CD4-positive, alpha-beta T cell treated with Interleukin-4 for 4 hours (primary cell): ENCODE results near the gene ZFP64.
"Not testable (repeated sequence)": the region's sequence is repeated elsewhere in the genome, so short reads cannot be mapped to it uniquely, and the experiment has no call there.

Source experiments
- DNase-seq: peaks from one replicate; pipeline ENCODE4 v3.0.0-alpha.2; 2020

The ZFP64 gene

DNA sequence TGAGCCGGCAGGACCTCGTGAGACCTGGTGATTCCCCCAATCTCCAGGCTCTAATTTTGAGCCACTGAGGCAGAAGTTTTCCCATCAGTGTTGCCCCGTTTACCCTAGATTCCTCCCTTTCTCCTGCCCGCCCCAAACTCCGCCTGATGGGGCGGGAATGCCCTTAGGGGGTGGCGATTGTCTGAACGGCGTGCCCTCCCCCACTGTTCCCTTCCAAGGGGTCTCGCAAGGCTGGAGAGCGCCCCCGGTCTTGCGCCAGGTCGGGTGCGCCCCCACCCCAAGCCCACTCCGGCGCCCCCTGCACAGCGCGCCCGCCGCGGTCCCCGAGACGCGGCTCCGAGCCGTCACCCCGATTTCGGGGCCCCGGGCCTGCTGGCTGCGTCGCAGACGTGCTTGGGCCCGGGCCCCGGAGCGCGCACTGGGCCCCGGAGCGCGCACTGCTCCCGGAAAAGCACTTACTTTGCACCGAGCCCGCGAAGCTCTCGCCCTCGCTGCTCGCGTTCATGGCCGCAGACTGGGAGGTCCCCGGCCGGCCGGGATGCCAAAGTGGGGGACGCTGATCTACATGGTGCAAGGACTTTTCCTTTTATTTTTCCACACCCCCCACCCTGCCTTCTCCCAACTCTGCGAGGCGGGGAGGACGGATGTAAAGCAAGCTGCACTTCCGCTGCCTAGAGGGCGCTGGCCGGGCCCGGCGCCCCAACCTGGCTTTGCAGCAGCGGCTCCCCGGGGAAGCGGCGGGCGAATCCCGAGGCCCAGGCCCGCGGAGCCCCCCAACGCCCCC, at the start of gene ZFP64:
Gene ZFP64 (minus strand): TSS at position 648 of the 784 bp plus-strand sequence. CDS start 143 bp downstream, at position 505.
- DNase-seq, result peak; percentile 67

DNA sequence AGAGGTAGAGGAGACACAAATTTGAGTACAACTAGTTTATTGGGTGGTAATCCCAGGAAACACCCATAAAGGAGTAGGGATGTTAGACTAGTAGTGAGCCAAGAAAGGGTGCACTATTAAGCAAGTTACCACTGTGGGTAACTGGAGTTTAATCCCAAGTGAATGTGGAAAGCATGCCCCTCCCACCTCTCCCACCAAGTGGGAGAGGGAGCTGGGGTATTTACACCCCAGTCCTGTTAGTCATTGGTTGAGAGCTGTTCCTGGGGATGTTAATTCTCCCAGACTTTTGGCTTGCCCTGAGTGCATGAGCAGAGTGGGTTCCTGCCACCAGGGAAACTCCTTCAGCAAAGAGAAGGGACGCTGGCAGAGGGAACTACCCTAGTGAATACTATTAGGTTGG, 49.2 kb upstream of the ZFP64 start:
- DNase-seq, result no peak

DNA sequence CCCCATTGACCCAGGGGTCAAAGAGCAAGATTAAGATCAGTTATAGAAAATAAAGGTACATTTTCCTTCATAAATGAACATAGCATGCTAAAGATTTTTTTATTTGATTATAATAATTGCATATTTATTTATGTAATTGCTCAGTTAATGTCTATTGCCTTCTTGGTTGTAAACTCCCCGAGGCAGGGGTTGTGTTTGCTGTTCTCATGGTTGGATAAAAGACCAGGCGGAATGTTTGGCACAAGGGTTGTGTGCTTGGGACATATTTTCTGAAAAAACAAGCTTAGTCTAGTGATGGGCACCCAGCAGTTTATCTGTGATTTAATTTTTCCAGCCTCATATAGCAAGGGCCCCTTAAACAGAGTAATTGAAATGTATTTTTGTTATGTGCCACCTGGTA, 47.5 kb upstream of the ZFP64 start:
- DNase-seq, result no peak

DNA sequence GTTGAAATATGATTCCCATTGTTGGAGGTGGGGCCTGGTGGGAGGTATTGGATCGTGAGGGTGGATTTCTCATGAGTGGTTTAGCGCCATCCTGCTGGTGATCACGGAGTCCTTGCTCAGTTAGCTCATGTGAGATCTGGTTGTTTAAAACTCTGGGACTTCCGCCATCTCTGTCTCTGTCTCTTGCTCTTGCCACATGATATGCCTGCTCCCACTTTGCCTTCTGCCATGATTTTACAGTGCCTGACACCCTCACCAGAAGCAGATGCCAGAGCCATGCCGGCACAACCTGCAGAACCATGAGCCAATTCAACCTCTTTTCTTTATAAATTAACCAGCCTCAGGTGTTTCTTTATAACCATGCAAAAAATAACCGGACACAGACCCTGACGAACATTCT, 44.7 kb upstream of the ZFP64 start:
- no peak for DNase-seq

DNA sequence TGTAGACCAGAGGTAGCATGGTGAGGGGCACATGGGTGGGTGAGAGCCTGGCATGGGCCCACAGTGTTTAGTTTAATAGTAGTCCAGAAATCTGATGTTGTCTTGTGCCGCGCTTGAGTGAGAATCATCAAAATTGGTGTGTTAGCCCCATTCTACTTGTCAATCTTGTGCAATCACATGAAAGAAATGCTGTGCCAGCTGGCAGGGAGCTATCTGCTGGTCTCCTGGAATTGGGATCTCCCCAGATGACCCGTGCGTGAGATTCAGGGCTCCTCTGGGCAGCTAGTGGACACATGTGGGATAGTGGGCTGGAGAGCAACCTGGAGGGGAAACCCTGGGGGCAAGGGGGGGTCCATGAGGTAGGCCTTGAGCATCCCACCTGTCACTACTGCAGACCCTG, 43.5 kb upstream of the ZFP64 start:
- DNase-seq, result no peak

DNA sequence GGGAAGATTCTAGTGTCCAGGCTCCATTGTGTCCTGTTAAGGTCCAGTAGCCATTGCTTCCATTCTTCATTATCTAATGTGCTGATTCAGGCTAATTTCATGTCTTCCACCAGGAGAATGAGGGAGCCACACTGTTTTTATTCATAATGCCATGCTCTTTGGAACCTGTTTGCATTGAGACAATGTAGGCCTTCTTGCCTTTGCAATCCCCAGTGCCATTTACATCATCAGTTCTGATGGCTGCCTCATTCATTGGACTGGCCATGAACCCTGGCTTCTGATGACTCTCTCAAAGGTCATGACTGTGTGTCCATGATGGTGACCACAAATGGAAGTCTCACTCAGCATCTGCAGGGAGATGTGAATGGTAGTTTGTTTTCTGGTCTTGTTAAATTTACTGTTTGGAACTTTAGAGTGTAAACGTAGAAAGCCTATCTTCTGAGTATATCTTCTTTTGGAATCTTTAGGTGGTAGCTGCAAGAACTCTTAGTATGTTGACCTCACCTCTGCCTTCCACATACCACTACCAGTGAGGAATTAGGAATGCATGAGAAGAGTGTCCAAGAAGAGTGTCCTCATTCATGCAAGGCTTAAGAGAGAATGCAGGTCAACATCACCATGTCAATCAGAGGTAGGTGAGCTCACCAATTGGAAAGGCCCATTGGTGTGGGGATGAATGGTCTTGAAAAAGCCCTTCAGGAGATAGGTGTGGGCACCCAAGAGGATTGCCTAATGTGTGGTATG, 42.9 kb upstream of the ZFP64 start:
- DNase-seq, result no peak

DNA sequence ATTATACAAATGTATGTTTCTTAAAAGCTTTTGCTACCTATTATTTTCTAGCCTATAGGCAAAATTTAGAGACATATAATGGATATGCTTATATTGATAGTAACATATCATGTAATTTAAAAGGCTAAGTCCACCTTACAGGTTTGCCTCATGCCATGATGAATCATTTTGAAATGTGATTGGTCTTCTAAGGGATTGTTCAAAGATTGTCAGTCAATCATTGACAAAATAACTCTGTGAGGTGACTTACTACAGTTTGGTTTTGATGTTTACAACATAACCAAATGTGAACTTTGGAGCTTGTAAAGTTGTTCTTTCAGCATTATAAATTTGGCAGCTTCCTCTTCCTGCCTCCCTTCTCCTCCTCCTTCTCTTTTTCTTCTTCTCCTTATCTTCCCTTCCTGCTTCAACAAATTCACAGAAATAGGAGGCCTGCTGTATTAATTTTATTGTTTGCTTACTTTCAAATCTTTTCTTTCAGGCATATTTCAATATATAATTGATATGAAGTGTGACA, 39.7 kb upstream of the ZFP64 start:
- DNase-seq, result no peak

DNA sequence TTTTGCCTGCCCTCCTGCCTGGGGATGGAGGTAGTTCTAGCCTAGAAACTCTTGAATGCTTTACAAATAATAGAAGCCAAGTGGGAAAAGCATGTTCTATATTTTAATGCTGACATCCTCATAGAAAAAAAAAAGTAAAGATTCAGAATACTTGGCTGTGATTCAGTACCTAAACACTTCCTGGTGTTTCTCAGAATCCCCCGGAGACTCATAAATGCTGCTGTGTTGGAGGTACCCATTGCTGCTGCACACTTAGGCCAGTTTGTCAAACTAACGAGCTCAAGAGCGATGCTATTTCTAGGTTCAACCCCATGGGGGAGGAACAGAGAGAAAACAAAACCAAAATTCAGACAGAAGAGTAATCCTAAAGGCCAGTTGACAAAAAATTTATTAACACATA, 38.8 kb upstream of the ZFP64 start:
- no peak for DNase-seq

DNA sequence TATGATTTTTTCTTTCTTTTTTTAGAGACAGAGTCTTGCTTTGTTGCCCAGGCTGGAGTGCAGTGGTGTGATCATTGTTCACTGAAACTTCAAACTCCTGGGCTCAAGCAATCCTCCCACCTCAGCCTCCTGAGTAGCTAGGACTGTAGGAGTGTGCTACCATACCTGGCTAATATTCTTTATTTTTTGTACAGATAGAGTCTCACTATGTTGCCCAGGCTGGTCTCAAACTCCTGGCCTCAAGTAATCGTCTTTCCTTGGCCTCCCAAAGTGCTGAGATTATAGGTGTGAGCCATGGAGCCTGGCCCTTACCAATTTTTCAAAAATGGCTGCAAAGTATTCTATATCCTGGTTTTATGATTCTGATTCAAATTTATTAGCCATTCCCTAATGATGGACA, 37.8 kb upstream of the ZFP64 start:
- not testable (repeated sequence) for DNase-seq

DNA sequence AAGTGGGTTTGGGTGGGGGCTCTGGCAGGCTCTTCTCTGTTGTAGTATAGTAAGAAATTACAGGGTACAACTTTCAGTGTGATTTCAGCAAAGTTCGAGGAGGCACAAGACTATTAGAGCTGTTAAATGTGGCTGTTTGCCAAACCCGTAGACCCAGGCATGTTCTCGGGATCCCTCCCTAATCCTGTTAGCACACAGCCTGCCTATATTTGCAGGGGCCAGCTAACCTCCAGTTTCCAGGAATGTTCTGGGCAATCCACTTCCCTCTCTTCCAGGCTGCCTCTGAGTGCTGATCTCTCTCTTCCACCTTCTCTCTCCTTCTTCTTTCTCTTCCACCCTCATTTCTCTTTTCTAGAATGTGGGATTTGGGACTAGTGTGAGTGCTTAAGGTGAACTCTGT, 34.8 kb upstream of the ZFP64 start:
- DNase-seq, result no peak

DNA sequence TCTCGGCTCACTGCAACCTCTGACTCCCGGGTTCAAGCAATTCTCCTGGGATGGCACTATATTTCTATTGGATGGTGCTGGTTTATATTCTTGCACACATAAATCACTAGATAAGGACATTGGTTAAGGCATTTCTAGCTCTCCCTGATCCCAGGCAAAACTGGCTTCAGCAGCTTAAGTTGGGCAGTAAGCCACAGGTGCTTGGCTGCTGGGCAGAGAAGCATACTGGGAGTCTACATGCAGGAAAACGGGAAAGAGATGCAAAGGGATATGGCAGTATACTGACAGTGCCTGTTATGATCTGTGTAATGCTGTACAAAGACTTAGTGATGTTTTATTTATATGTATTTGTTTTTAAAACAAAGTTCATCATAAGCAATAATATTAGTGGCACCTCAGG, 33.3 kb upstream of the ZFP64 start:
- DNase-seq, result no peak

DNA sequence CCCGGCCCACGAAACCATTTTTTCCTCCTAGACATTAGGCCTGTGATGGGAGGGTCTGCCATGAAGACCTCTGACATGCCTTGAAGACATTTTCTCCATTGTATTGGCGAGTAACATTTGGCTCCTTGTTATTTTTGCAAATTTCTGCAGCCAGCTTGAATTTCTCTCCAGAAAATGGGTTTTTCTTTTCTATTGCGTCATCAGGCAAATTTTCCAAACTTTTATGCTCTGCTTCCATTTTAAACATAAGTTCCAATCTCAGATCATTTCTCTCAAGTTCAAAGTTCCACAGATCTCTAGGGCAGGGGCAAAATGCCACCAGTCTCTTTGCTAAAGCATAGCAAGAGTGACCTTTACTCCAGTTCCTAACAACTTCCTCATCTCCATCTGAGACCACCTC, 29.8 kb upstream of the ZFP64 start:
- not testable (repeated sequence) for DNase-seq

DNA sequence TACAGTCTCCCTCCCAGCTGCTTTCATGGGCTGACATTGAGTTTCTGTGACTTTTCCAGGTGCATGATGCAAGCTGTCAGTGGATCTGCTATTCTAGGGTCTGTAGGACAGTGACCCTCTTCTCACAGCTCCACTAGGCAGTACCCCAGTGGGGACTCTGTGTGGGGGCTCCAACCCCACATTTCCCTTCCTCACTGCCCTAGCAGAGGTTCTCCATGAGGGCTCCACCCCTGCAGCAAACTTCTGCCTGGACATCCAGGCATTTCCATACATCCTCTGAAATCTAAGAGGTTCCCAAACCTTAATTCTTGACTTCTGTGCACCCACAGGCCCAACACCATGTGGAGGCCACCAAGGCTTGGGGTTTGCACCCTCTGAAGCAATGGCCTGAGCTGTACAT, 29.3 kb upstream of the ZFP64 start:
- DNase-seq, result not testable (repeated sequence)

DNA sequence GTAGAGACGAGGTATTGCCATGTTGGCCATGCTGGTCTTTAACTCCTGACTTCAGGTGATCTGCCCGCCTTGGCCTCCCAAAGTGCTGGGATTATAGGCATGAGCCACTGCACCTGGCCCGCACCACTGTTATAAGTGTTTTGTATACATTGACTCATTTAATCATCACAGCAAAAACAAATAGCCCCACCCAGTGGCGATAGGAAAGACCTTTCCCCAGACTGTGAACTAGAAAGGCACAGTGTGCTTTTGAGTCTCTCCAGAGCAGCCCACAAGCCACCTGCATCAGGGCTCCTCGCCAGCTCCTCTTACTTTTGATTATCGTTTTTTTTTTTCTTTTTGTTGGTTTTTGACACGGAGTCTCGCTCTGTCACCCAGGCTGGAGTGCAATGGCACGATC, 27.9 kb upstream of the ZFP64 start:
- DNase-seq, result no peak

DNA sequence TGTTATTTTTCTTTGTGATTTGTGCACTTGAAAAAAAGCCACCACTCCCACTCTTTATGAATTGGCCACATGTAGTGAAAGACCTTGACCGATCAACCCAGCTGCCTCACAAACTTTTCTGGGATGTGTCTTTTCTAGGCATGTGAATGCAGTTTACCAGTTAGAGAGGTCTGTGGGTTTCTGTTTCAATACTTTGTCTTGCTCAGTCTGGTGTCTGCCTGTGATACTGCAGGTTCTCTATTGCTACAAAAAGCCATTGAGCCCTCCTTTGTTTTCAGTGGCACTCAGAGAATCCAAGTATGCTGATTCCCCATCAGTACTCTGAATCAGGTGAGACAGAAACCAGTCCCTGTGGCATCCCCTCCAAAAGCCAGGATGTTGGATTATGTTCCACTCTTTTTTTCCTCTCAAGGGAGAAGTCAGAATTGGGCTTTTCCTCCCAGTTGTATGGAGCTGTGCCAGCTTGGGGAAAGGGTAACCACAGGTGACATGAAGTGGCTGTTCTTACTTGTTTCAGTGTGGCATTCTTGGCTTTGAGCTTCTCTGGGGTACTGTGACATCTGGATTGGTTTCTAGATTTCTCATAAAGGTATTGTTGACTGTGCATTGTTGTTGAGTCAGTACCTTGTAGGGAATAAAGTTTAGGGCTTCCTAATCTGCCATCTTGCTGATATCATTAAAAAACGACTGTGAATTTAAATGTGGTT, 26.3 kb upstream of the ZFP64 start:
- DNase-seq, result no peak

DNA sequence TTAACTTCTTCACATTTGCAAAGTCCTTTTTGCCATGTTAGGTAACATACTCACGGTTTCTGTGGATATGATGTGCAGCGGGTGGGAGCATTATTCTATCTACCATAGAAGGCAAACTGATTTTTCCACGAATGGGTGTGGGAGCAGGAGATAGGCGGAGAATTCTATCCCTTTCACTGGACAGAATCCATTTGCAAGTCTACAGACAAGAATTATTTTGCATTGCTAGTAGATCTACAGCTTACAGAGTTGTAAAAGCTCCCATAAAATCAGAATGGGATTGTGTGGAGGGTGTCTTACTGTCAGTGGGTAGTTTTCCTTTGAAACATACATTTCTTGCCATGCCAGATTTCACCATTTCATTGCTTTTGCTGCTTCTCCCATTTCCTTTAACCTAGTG, 22.4 kb upstream of the ZFP64 start:
- DNase-seq, result no peak

DNA sequence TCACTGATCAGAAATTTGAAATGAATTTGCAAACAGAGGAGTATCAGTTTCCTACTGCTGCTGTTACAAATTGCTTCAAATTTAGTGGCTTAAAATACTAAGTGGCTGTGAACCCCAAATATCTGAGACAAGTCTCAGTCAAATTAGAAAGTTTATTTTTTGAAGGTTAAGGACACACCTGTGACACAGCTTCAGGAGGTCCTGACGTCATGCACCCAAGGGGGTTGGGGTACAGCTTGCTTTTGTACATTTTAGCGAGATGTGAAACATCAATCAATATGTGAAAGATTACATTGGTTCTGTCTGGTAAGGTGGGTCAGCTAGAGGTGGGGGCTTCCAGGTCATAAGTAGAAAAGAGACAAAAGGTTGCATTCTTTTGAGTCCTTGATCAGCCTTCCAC, 21.4 kb upstream of the ZFP64 start:
- no peak for DNase-seq

DNA sequence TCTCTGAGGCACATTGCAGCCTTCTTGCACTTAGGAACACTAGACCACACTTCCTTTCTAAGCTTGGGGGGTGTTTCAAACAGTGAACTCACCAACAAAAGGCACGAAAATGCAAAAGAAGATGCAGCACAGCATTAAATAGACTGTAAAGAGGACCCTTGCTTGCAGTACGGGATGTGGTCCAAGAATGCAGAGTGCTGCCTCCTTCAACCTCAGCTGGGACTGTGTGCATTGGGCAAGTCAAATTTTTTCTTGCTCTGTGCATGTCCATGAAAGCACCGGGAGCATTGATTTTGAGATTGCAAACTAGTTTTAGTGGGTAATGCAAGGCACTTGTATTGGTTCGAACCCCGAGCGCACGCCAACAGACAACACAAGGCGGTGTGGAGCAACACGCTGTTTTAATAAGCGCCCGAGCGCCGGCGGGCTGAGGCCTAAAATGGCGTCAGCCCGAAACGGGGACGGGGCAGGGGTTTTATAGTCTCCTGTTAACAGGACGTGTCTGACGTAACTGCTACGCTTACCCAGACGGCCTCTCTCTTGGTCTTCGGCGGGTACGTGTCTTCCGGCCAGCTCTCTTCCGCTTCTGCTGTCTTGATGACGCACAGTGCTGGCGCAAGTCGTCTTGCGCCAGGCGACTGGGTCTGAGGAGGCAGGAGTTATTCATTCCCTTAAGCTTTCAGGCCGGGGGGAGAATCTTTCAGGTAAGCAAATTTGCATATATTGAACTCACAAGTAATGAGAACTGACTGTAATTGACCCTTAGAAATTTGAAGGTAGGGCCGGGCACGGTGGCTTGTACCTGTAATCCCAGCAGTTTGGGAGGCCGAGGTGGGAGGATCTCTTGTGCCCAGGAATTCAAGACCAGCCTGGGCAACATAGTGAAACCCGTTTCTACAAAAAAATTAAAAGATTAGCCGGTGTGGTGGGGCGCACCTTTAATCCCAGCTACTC, 18.7 kb upstream of the ZFP64 start:
- DNase-seq, result no peak

DNA sequence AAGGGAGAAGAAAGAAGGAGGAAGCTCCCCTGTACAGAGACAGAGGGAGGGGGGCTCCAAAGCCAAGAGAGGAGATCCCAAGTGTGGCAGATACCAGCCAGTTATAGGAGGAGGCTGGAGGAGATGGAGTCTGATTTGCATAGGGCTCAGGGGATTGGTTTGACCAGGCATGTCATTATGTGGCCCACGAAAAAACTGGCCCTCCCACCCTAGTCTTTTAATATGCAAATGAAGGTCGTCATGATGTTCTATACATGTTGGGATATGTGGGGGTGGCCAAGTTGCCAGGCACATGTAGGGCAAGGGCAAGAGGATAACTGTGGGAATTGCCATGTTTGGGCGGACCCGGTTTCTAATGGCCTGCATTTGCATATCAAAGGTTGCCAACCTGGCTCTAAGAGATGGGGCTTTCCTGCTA, 17.6 kb upstream of the ZFP64 start:
- DNase-seq, result no peak

DNA sequence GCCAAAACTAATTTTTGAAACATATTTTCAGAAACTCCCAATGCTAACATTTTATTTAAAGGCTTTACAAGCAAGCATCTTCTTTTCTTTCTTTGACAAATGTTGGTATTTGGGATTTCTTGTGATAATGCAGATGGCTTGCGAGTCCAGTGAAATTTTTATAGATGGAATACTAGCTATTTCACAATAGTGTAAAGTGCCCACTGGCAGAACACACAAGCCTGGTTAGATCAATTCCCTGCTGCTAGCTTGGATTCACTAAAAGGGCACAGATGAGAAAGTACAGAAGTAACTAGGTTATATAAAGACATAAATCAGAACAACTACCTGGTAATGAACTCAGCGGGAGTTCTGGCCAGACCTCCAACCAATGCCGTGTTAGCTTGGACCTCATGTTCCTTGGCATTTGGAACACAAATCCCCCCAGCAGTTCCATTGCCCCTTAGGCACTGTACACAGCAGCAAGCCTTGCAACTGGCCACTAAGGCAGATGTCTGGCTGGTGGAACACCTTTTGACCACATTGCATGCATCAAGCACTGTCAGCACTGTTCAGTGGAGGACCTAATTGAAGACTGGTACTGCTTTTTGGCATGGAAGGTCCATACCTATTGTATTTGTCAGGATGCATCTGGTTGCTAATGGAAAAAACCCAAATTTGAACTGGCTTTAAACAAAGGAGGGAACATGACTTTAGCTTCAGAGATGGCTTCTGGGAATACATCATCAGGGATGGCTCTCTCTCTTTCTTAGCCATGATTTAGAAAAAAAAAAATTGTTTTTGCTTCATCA, 15.6 kb upstream of the ZFP64 start:
- no peak for DNase-seq

DNA sequence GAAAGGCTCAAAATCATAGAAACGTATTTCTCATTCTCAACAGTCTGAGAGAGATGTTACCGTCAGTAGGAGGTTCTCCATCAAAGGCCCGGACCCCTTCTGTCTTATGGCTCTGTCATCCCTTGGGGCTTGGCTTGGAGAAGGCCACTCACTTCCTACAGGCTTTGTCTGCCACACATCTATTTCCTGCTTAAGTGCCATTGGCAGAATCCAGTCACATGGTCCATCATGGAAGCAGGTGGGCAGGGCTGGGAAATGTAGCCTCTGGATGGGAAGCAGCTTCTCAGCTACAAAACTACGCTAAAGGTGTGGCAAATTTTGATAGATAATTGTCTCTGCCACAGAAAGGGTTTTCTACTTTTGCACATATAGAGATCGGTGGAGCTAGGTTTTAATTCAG, 12.6 kb upstream of the ZFP64 start:
- DNase-seq, result no peak

DNA sequence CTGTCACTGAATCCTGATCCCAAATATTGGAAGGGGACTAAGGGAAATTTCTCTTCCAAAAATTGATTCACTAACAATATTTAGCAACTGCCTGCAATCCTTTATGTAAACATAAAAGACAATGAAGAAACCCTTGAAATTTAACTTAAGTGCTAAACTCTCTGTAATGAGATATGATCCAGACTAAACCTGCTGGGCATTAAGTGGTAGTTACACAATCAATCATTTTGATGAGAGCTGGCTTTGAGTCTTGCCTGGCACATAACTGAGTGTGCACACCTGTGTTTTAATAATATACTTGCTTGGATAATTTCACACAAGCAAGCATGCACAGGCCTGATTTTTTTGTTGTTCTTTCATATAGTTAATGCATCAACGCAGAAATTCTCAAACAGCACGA, 9.8 kb upstream of the ZFP64 start:
- DNase-seq, result no peak
